HEK293T (cell line): ENCODE measurements around the gene KHDC3L.

Source experiments
- ARNT ChIP-seq: fragments of 450-650 bp; IDR thresholded peaks from 2 replicates; pipeline ENCODE4 v1.6.1; 2017; ENCODE audit warnings: mild to moderate bottlenecking
- BHLHE40 ChIP-seq: fragments of 450-650 bp; IDR thresholded peaks from 2 replicates; pipeline ENCODE4 v1.6.1; 2016; ENCODE audit warnings: mild to moderate bottlenecking, moderate library complexity, borderline replicate concordance
- ELF4 ChIP-seq: fragments of 450-650 bp; IDR thresholded peaks from 2 replicates; pipeline ENCODE4 v1.6.1; 2017; ENCODE audit warnings: antibody characterized with exemption
- FOXA1 ChIP-seq: fragments of 450-650 bp; IDR thresholded peaks from 2 replicates; pipeline ENCODE4 v1.6.1; 2016; ENCODE audit warnings: mild to moderate bottlenecking
- FOXK2 ChIP-seq: fragments of 450-650 bp; IDR thresholded peaks from 2 replicates; pipeline ENCODE4 v1.6.1; 2016; ENCODE audit warnings: mild to moderate bottlenecking
- FOXM1 ChIP-seq: fragments of 450-650 bp; IDR thresholded peaks from 2 replicates; pipeline ENCODE4 v1.6.1; 2017; ENCODE audit warnings: mild to moderate bottlenecking, borderline replicate concordance
- HDGF ChIP-seq: fragments of 450-650 bp; IDR thresholded peaks from 2 replicates; pipeline ENCODE4 v1.6.1; 2017; ENCODE audit warnings: antibody characterized with exemption, borderline replicate concordance
- L3MBTL2 ChIP-seq: fragments of 450-650 bp; conservative IDR thresholded peaks from 2 replicates; pipeline ENCODE4 v1.6.1; 2016; ENCODE audit warnings: mild to moderate bottlenecking
- NFRKB ChIP-seq: fragments of 450-650 bp; IDR thresholded peaks from 2 replicates; pipeline ENCODE4 v1.6.1; 2016; ENCODE audit warnings: mild to moderate bottlenecking, moderate library complexity
- PKNOX1 ChIP-seq: fragments of 450-650 bp; IDR thresholded peaks from 2 replicates; pipeline ENCODE4 v1.6.1; 2016
- SP1 ChIP-seq: fragments of 450-650 bp; IDR thresholded peaks from 2 replicates; pipeline ENCODE4 v1.6.1; 2017
- ZNF384 ChIP-seq: fragments of 450-650 bp; IDR thresholded peaks from 2 replicates; pipeline ENCODE4 v1.6.1; 2016

DNA sequence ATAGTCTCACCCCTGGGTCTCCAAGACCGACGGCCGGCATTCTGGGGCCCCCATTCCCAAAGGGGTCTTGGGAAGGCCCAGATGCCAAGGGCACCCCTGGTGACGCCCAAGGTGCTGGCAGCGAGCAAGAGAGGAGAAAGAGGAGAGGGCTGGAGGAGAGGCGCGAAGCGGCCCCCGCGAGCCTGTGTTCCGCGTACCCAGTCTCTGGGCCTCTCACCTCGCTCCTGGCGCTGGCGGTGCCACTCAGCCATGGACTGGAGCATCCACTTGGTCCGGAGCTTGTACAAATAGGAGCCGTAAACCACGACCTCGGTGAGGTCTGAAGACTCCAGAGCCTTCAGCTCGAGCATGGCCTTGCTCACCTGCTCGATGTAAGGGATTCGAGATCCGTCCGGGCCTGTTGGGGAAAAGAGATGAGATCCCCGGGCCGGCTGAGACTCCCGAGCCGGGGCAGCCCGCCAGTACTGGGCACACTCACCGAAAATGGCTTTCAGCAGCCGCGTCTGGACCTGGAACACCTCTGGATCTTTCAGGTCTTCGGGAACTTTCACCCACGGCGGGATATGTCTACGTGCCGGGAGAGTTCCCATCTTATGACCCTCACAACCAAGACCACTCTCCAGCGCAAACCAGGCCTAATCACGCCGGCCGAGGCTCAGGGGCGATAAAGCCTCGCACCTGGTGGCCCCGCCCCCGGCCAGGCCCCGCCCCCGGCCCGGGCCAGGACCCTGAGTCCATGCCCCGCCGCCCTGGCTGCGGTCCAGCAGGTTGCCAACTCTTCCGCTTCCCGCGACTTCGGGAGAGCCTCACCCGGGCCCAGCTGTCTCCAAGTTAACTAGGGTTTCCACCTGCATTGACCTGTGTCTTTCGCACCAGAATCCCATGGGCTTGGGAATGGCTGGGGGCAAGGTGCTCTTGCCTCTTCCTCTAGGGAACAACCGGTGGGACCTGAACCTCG, 8.5 kb upstream of the KHDC3L start, which contains the start of gene DPPA5:
- no peak for TF ChIP-seq BHLHE40
- TF ChIP-seq FOXM1, result no peak
- TF ChIP-seq L3MBTL2, result no peak
- TF ChIP-seq PKNOX1, result no peak
- TF ChIP-seq ELF4, result no peak
- TF ChIP-seq SP1, result no peak
- no peak for TF ChIP-seq FOXK2
- no peak for TF ChIP-seq ZNF384
- no peak for TF ChIP-seq NFRKB
- no peak for TF ChIP-seq FOXA1
- no peak for TF ChIP-seq ARNT
- no peak for TF ChIP-seq HDGF
